Left ventricle myocardium inferior (tissue), 1 donor: Measurements from ENCODE around the gene PHEX. TPM values are rescaled to one million over a fixed set of nuclear protein-coding genes. Genes with fewer than 3 reads are reported as not detected.

ENCODE experiments used
- DNase-seq: peaks from one replicate; pipeline ENCODE4 v3.0.0-alpha.2; 2020
- H3K27ac ChIP-seq: fragments of 200-600 bp; replicated peaks from 2 replicates; pipeline ENCODE4 v1.8.0; 2021
- H3K27me3 ChIP-seq: fragments of 200-600 bp; 2 replicates; pipeline ENCODE4 v1.8.0; 2021; ENCODE audit warnings: low read depth
- H3K36me3 ChIP-seq: fragments of 200-600 bp; 2 replicates; pipeline ENCODE4 v1.8.0; 2021
- H3K4me1 ChIP-seq: fragments of 200-600 bp; 2 replicates; pipeline ENCODE4 v1.8.0; 2021
- H3K4me3 ChIP-seq: fragments of 200-600 bp; 2 replicates; pipeline ENCODE4 v1.8.0; 2021; ENCODE audit warnings: mild to moderate bottlenecking, moderate library complexity
- H3K9me3 ChIP-seq: fragments of 200-600 bp; replicated peaks from 2 replicates; pipeline ENCODE4 v1.8.0; 2021
- intact Hi-C: fragments of 100-400 bp; cut with micrococcal nuclease; formaldehyde crosslinking; loops from one replicate; pipeline ENCODE4 v1.11.0; 2022
- total RNA-seq: library from RNA; stranded (reverse); fragmentation: NEBNext Ultra II Directional; extraction: Animal tissue kit (Norgen Biotek cat#: 25700); gene quantifications from one replicate; pipeline ENCODE4 v1.2.1, GENCODE V29; 2021
- TF ChIP-seq, protein P1 (sequence below): fragments of 200-600 bp; IDR thresholded peaks from 2 replicates; pipeline ENCODE4 v1.8.0; 2021; ENCODE audit warnings: antibody characterized with exemption, mild to moderate bottlenecking, borderline replicate concordance
- donor health status: DM: no; HTN: yes; CAD: no; lungs with severe emphysema.

Gene PHEX
- total RNA-seq, 1 donor from 2014 or later: 0.03 TPM

DNA sequence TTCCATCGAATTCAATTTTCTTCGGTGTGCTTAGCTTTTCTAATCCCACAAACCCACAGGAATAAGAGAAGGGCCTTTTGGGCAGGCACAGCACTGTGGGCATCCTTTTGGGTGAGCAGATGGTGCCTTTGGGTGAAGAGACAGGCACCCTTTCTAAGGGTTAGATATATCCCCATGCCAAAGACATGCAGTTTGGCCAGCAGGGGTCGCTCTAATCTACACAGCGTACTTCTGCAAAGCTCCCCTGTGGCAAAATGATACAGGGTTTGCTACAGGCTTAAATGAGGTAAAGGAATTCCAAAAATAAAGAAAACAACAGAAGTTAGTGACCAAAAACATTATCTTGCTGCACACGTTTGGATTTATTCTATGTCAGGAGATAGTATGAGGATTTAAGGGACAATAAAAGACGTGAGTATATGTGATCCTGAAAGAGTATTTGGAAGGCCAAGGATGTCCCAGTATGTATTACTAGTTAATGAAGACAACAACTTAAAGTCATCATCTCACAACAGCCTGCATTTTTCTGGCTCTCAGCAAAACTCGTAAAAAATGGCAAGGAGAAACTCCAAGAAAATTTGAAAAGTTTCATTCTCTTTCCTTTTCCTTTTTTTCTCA, 49.5 kb downstream of the PHEX start:
- intact Hi-C loops: no loop called here
- Histone ChIP-seq H3K36me3 (no peaks in the 10 kb centered on the region), H3K9me3 (no peaks in the 10 kb centered on the region), H3K4me3 (no peak overlapping the region), H3K4me1 (no peaks in the 10 kb centered on the region), H3K27me3 (no peaks in the 10 kb centered on the region), H3K27ac (no peak overlapping the region)
- DNase-seq: peak; percentile 26
- TF ChIP-seq, protein P1, sequence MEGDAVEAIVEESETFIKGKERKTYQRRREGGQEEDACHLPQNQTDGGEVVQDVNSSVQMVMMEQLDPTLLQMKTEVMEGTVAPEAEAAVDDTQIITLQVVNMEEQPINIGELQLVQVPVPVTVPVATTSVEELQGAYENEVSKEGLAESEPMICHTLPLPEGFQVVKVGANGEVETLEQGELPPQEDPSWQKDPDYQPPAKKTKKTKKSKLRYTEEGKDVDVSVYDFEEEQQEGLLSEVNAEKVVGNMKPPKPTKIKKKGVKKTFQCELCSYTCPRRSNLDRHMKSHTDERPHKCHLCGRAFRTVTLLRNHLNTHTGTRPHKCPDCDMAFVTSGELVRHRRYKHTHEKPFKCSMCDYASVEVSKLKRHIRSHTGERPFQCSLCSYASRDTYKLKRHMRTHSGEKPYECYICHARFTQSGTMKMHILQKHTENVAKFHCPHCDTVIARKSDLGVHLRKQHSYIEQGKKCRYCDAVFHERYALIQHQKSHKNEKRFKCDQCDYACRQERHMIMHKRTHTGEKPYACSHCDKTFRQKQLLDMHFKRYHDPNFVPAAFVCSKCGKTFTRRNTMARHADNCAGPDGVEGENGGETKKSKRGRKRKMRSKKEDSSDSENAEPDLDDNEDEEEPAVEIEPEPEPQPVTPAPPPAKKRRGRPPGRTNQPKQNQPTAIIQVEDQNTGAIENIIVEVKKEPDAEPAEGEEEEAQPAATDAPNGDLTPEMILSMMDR: peak; percentile 61

- Histone ChIP-seq H3K27ac (no peak overlapping the region), H3K9me3 (no peaks in the 10 kb centered on the region), H3K4me1 (no peaks in the 10 kb centered on the region), H3K27me3 (no peaks in the 10 kb centered on the region), H3K36me3 (no peaks in the 10 kb centered on the region), H3K4me3 (no peak overlapping the region)
- DNase-seq: no peak
- TF ChIP-seq, protein P1: no peak
- intact Hi-C loops: no loop called here
Observed at GRCh38 chrX:22086003-22086402, 53.9 kb downstream of the PHEX start.

DNA sequence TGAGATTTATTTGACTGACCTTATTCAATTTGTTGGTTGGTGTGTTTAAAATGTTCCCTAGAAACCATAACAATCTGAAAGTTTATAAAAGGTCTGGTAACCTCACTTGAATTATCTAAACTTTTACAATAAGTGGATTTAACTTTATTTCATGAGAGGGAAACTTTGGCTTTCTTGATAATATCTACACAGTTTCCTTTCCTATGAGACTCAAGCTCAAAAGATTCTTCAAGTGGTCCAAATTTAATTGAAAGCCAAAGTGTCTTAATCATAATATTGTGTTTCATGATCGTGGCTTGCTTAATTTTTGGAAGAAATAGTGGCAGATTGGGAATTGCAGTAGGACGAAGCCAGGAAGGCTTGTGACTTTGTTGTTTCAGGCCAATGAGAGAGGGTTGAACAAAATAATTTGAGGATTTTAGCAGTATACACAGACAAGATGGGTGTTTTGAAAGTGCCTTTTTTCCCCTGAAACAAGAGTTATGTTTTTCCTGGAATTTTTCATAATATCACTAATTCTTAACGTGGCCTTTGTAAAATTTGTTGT, 55.0 kb downstream of the PHEX start:
- no peak overlapping the region for H3K27ac ChIP-seq
- TF ChIP-seq, protein P1: no peak
- no peaks in the 10 kb centered on the region for H3K9me3 ChIP-seq
- no peaks in the 10 kb centered on the region for H3K27me3 ChIP-seq
- no peaks in the 10 kb centered on the region for H3K36me3 ChIP-seq
- DNase-seq: no peak
- intact Hi-C loops: no loop called here
- H3K4me3 ChIP-seq: no peak overlapping the region
- H3K4me1 ChIP-seq: no peaks in the 10 kb centered on the region

GRCh38 chrX:22088326-22088725, 56.2 kb downstream of the PHEX start:
- DNase-seq: no peak
- no peaks in the 10 kb centered on the region for H3K36me3 ChIP-seq
- no peaks in the 10 kb centered on the region for H3K4me1 ChIP-seq
- TF ChIP-seq, protein P1: no peak
- intact Hi-C loops: no loop called here
- no peak overlapping the region for H3K27ac ChIP-seq
- no peak overlapping the region for H3K4me3 ChIP-seq
- H3K9me3 ChIP-seq: no peaks in the 10 kb centered on the region
- H3K27me3 ChIP-seq: no peaks in the 10 kb centered on the region

DNA sequence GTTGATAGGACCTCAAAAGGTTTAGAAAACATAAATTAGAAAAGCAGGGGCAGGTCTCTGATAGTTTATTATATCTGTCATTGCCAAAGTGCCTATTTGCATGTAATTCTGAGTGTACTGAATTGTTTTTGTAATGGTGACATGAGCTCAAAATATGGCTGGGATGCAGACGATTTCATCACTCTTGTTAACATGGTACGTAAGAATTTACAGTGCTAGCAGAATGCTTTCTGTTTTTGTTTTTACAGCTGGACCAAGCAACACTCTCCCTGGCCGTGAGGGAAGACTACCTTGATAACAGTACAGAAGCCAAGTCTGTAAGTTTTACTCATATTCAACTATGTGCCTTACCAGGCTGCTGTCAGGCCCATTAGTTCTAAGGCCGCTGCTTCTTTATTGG, 58.1 kb downstream of the PHEX start:
- H3K4me1 ChIP-seq: no peaks in the 10 kb centered on the region
- no peaks in the 10 kb centered on the region for H3K36me3 ChIP-seq
- TF ChIP-seq, protein P1: no peak
- no peaks in the 10 kb centered on the region for H3K9me3 ChIP-seq
- intact Hi-C loops: no loop called here
- no peak overlapping the region for H3K4me3 ChIP-seq
- H3K27me3 ChIP-seq: no peaks in the 10 kb centered on the region
- no peak for DNase-seq
- H3K27ac ChIP-seq: no peak overlapping the region
